ENCODE results near the gene SMC2.

GRCh38 chr9:104143550-104143910 is 49.4 kb downstream of the SMC2 start:
- TF ChIP-seq, protein P1, sequence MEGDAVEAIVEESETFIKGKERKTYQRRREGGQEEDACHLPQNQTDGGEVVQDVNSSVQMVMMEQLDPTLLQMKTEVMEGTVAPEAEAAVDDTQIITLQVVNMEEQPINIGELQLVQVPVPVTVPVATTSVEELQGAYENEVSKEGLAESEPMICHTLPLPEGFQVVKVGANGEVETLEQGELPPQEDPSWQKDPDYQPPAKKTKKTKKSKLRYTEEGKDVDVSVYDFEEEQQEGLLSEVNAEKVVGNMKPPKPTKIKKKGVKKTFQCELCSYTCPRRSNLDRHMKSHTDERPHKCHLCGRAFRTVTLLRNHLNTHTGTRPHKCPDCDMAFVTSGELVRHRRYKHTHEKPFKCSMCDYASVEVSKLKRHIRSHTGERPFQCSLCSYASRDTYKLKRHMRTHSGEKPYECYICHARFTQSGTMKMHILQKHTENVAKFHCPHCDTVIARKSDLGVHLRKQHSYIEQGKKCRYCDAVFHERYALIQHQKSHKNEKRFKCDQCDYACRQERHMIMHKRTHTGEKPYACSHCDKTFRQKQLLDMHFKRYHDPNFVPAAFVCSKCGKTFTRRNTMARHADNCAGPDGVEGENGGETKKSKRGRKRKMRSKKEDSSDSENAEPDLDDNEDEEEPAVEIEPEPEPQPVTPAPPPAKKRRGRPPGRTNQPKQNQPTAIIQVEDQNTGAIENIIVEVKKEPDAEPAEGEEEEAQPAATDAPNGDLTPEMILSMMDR (conservative IDR thresholded peaks at IDR 0.05; ENCODE audit: low read length): no peak
- TF ChIP-seq EZH2phosphoT487 (IDR thresholded peaks at IDR 0.05; ENCODE audit: borderline replicate concordance): no peak
